ENCODE data around the gene RPIA. TPM values are rescaled to one million over a fixed set of nuclear protein-coding genes. Genes with fewer than 3 reads are reported as not detected.

RPIA gene
- polyA plus RNA-seq, 1 experiment, result 6.4 TPM

DNA sequence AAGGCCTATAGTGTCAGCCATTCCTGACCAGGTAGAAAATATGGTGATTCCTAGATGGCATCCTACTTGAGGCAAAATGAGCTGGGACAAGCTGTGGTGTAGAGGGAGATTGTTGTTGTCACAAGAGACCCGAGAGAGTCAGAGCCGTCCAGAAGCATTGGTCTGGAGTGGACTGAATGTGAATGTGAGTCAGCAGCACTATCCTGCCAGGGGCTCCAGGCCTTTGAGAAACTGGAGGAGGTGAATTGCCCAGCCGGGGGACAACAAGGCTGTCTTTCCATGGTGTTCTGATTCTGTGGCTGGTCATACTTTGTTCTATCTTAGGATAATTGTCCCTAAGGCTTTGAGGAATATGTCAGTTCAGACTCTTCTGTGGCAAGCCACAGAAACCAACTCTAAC, 34.8 kb upstream of the RPIA start:
- Histone ChIP-seq H3K36me3 (ENCODE audit: control insufficient read depth, insufficient read depth, low read length) (no peaks in the 10 kb centered on the region), H3K4me3 (ENCODE audit: low read depth, low read length) (no peak overlapping the region), H3K27me3 (ENCODE audit: control insufficient read depth, insufficient read depth, low read length) (no peaks in the 10 kb centered on the region)
- no peak for DNase-seq (ENCODE audit: low read depth)
- no peak for TF ChIP-seq CTCF (IDR thresholded peaks at IDR 0.05; ENCODE audit: insufficient read depth, low read depth, low read length)
- ChIA-PET POLR2A (no interaction called here), CTCF (interaction anchor here (1.1 to 8.6 kb wide), 7 partner anchors 10 to 83 kb away, joined by 3 to 66 read pairs (median 10); no protein-coding TSS in a partner anchor)

GRCh38 chr2:88657131-88657530, 34.3 kb upstream of the RPIA start:
- H3K4me3 ChIP-seq (ENCODE audit: low read depth, low read length), result no peak overlapping the region
- POLR2A ChIA-PET, result no interaction called here
- no peaks in the 10 kb centered on the region for H3K36me3 ChIP-seq (ENCODE audit: control insufficient read depth, insufficient read depth, low read length)
- DNase-seq (ENCODE audit: low read depth), result no peak
- TF ChIP-seq CTCF (IDR thresholded peaks at IDR 0.05; ENCODE audit: insufficient read depth, low read depth, low read length), result no peak
- CTCF ChIA-PET, result interaction anchor here (1.1 to 8.6 kb wide), 7 partner anchors 10 to 83 kb away, joined by 3 to 66 read pairs (median 10); no protein-coding TSS in a partner anchor
- no peaks in the 10 kb centered on the region for H3K27me3 ChIP-seq (ENCODE audit: control insufficient read depth, insufficient read depth, low read length)

- Histone ChIP-seq H3K36me3 (ENCODE audit: control insufficient read depth, insufficient read depth, low read length) (no peaks in the 10 kb centered on the region), H3K27me3 (ENCODE audit: control insufficient read depth, insufficient read depth, low read length) (no peaks in the 10 kb centered on the region), H3K4me3 (ENCODE audit: low read depth, low read length) (no peak overlapping the region)
- no peak for DNase-seq (ENCODE audit: low read depth)
- ChIA-PET POLR2A (no interaction called here), CTCF (interaction anchor here (2.1 to 8.6 kb wide), 4 partner anchors 9 to 66 kb away, joined by 10 to 66 read pairs (median 18); no protein-coding TSS in a partner anchor)
- no peak for TF ChIP-seq CTCF (IDR thresholded peaks at IDR 0.05; ENCODE audit: insufficient read depth, low read depth, low read length)
Observed at GRCh38 chr2:88658326-88658725, 33.1 kb upstream of the RPIA start.

DNA sequence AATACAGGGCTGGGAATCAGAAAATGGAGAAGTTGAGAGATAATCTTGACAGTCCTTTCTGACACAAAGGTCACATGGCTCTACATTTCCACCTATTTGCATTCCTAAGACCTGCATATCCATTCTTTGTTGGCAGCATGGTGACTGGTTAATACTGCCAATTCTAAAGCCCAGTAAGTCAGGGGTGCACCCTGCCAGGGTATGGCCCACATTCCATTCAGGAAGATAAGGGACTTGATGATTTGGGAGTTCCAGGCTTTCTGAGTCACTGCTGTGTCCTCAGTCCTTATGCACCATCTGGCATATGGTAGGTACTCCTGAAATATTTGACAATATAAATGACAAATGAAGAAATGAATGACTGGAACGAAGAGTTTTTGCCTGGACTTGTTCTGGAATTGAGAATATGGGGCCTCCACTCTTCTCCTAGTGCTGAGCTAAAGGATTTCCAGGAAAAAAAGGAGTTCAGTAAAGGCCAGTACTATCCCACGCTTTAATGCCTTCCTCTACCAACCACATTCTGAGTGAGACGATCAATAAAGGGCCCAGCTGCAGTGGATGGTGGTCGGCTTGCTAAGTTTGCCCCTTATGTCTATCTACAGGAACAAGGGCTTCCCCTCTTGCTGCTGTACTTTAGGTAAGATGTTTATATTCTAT, 32.5 kb upstream of the RPIA start:
- no peak for DNase-seq (ENCODE audit: low read depth)
- Histone ChIP-seq H3K4me3 (ENCODE audit: low read depth, low read length) (no peak overlapping the region), H3K36me3 (ENCODE audit: control insufficient read depth, insufficient read depth, low read length) (no peaks in the 10 kb centered on the region), H3K27me3 (ENCODE audit: control insufficient read depth, insufficient read depth, low read length) (no peaks in the 10 kb centered on the region)
- CTCF ChIA-PET, result interaction anchor here (1.7 to 8.6 kb wide), 4 partner anchors 8 to 68 kb away, joined by 10 to 66 read pairs (median 18); no protein-coding TSS in a partner anchor
- TF ChIP-seq CTCF (IDR thresholded peaks at IDR 0.05; ENCODE audit: insufficient read depth, low read depth, low read length), result no peak
- POLR2A ChIA-PET, result interaction anchor here (0.7 kb wide), 1 partner anchor 31 kb away, joined by 3 read pairs; no protein-coding TSS in a partner anchor

- no peak overlapping the region for H3K4me3 ChIP-seq (ENCODE audit: low read depth, low read length)
- H3K36me3 ChIP-seq (ENCODE audit: control insufficient read depth, insufficient read depth, low read length), result no peaks in the 10 kb centered on the region
- DNase-seq (ENCODE audit: low read depth), result peak; percentile 73
- TF ChIP-seq CTCF (IDR thresholded peaks at IDR 0.05; ENCODE audit: insufficient read depth, low read depth, low read length), result no peak
- H3K27me3 ChIP-seq (ENCODE audit: control insufficient read depth, insufficient read depth, low read length), result no peaks in the 10 kb centered on the region
- CTCF ChIA-PET, result interaction anchor here (1.7 to 8.6 kb wide), 3 partner anchors 10 to 69 kb away, joined by 11 to 66 read pairs (median 26); no protein-coding TSS in a partner anchor
- POLR2A ChIA-PET, result interaction anchor here (0.7 kb wide), 1 partner anchor 31 kb away, joined by 3 read pairs; no protein-coding TSS in a partner anchor
Observed at GRCh38 chr2:88659538-88659915, 31.9 kb upstream of the RPIA start.

All from BJ (cell line).